Neural cell (in vitro differentiated cells): ENCODE measurements around the gene TLN1.

Experiments
- CTCF ChIP-seq: fragments of 450-650 bp; IDR thresholded peaks from 2 replicates; pipeline ENCODE4 v1.5.1; 2014; ENCODE audit warnings: antibody characterized with exemption, mild to moderate bottlenecking, moderate library complexity; ENCODE audit not compliant: poor library complexity, severe bottlenecking
- EZH2 ChIP-seq: fragments of 200-600, 300-800 bp; shearing (Covaris generic), sonication (generic); IDR thresholded peaks from 2 replicates; pipeline ENCODE4 v1.6.1; 2014; ENCODE audit warnings: antibody characterized with exemption, low read length, borderline replicate concordance, mild to moderate bottlenecking; ENCODE audit not compliant: insufficient read depth, poor library complexity, severe bottlenecking
- MXI1 ChIP-seq: fragments of 450-650 bp; conservative IDR thresholded peaks from 2 replicates; pipeline ENCODE4 v1.6.1; 2014; ENCODE audit warnings: antibody characterized with exemption, mild to moderate bottlenecking; ENCODE audit not compliant: poor library complexity, severe bottlenecking
- RAD21 ChIP-seq: fragments of 450-650 bp; conservative IDR thresholded peaks from 2 replicates; pipeline ENCODE4 v1.6.1; 2014; ENCODE audit warnings: antibody characterized with exemption, mild to moderate bottlenecking, moderate library complexity
- SMC3 ChIP-seq: fragments of 450-650 bp; conservative IDR thresholded peaks from 2 replicates; pipeline ENCODE4 v1.6.1; 2014; ENCODE audit warnings: antibody characterized with exemption, mild to moderate bottlenecking, moderate library complexity; ENCODE audit not compliant: poor library complexity
- TF ChIP-seq, protein P1 (sequence below): IDR thresholded peaks from 2 replicates; pipeline ENCODE4 v1.6.1; 2012; ENCODE audit warnings: borderline replicate concordance

GRCh38 chr9:35737143-35737542 is 5.1 kb upstream of the TLN1 start:
- TF ChIP-seq CTCF: no peak
- TF ChIP-seq RAD21: no peak
- TF ChIP-seq MXI1: no peak
- TF ChIP-seq SMC3: no peak
- TF ChIP-seq EZH2: no peak
- TF ChIP-seq, protein P1, sequence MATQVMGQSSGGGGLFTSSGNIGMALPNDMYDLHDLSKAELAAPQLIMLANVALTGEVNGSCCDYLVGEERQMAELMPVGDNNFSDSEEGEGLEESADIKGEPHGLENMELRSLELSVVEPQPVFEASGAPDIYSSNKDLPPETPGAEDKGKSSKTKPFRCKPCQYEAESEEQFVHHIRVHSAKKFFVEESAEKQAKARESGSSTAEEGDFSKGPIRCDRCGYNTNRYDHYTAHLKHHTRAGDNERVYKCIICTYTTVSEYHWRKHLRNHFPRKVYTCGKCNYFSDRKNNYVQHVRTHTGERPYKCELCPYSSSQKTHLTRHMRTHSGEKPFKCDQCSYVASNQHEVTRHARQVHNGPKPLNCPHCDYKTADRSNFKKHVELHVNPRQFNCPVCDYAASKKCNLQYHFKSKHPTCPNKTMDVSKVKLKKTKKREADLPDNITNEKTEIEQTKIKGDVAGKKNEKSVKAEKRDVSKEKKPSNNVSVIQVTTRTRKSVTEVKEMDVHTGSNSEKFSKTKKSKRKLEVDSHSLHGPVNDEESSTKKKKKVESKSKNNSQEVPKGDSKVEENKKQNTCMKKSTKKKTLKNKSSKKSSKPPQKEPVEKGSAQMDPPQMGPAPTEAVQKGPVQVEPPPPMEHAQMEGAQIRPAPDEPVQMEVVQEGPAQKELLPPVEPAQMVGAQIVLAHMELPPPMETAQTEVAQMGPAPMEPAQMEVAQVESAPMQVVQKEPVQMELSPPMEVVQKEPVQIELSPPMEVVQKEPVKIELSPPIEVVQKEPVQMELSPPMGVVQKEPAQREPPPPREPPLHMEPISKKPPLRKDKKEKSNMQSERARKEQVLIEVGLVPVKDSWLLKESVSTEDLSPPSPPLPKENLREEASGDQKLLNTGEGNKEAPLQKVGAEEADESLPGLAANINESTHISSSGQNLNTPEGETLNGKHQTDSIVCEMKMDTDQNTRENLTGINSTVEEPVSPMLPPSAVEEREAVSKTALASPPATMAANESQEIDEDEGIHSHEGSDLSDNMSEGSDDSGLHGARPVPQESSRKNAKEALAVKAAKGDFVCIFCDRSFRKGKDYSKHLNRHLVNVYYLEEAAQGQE: no peak
